ENCODE results near the gene APBB1IP.
"Not testable (repeated sequence)": the region's sequence is repeated elsewhere in the genome, so short reads cannot be mapped to it uniquely, and the experiment has no call there.

APBB1IP gene

DNA sequence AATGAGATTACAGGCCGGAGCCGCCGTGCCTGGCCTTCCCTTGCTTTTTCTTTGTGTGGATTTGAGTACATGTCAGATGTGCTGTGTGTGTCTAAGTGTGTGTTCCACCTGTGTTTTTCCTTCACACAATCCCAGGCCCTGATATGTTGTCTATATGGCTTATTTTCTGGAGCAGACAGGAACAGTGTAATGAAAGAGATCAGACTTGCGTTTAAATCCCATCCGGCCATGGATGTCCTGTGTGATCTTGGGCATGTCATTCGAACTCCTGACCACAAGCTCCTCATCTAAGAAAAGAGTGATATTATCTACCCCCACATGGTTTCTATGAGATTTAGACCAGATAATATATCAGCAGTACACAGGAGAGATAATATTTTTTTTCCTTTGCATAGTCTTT, 37.2 kb downstream of the APBB1IP start:
- no peak for DNase-seq (ENCODE audit: low read depth in 3 of 3, low spot score in 1 of 3)

DNA sequence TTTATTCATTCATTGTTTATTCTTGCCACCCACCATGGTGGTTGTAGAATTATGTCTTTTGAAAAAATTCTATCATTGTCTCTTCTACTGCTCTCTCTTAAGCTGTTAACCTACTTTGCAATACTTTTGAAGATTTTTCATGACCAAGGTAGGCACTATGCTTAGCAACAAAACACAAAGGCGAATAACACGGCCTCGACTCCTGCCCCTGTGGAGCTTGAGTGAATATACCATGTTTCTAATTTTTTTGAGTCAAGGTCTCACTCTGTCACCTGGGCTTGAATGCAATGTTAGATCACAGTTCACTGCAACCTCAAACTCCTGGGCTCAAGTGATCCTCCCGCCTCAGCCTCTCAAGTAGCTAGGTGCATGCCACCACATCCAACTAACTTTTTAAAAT, 39.4 kb downstream of the APBB1IP start:
- DNase-seq (ENCODE audit: low read depth in 3 of 3, low spot score in 1 of 3), result no peak

DNA sequence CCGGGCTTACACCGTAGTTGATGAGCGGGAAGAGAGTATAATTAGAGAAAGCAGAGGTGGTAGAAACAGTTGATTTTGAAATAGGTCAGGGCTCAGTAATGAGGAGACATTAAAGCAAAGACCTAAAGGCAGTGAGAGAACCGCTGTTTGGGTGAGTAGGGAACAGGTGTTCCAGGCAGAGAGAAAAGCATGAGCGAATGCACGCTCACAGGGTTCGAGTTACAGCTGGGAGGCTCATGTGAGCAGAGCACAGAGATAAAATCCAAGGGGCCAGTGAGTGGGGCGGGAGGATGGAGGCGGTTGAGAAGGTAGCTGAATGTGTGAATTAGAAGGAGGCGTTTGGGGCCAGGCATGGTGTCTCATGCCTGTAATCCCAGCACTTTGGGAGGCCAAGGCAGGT, 39.9 kb downstream of the APBB1IP start:
- DNase-seq (ENCODE audit: low read depth in 3 of 3, low spot score in 1 of 3), result no peak

DNA sequence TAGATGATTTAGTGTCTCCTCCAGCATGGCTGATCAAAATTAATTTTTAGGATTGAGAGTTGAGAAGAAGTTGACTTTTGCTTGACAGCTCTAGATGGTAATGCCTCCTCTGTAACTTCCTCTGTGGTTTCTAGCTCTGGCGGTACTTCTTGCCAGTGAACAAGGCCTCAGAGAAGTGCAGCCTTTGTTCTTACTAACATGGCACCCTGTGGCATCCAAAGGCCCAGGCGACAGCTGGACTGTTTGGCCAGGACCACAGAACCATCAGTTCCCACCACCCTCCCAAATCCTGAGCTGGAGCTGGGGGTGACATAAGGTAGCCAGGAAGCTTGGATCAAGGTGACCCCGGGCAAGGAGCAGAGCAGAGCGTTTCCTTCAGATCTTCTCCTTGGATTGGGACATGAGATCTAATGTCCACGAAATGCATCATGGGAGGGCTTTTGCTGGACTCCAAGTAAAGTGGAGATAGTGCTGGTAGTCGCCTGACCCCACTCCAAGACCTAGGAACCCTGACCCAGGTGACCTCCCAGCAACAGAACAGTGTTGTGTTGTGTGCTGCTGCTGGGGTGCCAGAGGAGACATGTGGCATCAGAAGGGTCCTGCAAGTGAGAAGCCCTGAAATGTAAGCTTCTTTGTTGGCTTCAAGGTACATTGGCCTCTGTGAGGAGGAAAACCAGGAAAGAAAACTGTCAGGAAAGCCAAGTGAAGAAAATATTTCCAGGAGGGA, 41.8 kb downstream of the APBB1IP start:
- no peak for DNase-seq (ENCODE audit: low read depth in 3 of 3, low spot score in 1 of 3)

DNA sequence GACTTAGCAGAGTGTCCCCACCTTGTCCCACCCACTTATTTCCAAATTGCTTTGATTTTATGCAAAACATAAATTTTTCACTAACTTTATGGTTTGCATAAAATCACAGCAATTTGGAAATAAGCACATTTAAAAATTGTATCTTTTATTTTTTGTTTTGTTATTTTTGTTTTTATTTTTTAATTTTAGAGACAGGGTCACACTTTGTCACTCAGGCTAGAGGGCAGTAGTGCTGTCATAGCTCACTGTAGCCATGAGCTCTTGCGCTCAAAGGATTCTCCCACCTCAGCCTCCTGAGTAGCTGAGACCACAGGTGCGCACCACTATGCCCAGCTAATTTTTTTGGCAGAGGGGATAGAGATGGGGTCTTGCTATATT, 43.2 kb downstream of the APBB1IP start:
- no peak for DNase-seq (ENCODE audit: low read depth in 3 of 3, low spot score in 1 of 3)

DNA sequence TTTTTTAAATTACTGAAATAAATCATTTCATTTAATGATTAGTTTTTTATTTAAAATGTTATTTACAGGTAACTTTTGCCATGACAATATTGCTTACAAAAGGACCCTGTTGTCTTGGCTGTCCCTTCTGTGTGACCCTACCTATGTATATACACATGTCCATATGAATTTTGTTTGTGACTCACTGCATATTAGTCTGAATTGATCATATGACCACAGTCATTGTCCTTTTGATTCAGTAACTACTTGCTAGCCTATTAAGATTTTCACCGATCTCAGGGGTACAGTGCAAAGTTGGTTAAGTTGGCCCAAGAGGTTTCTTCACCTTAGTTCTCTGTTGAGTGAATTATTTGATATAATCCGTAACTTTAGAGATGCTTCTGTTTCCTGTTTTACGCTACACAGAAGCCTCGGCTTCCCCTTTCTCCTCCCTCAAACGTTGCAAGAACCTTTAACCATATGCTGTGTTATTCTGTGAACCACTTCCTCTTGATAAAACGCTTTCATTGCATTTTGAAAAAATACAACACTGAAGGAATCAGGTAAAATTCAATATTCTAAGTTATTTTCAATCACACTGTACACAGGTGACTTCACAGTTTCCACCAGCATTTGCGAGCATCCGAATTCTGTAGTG, 43.9 kb downstream of the APBB1IP start:
- no peak for DNase-seq (ENCODE audit: low read depth in 3 of 3, low spot score in 1 of 3)

DNA sequence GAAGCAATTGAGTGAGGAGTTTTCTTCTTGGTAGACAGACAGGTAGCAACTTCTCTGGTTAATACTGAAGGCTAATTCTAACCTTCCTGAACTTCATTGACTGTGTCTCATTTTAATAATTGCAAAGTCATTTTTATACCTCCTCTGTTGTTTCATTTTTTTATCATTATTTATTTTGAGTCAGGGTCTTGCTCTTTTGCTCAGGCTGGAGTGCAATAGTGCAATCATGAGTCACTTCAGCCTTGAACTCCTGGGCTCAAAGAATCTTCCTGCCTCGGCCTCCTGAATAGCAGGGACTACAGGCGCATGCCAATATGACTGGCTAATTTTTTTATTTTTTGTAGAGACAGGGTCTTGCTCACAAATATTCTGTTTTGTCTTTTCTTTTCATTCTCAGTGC, 45.4 kb downstream of the APBB1IP start:
- no peak for DNase-seq (ENCODE audit: low read depth in 3 of 3, low spot score in 1 of 3)

DNA sequence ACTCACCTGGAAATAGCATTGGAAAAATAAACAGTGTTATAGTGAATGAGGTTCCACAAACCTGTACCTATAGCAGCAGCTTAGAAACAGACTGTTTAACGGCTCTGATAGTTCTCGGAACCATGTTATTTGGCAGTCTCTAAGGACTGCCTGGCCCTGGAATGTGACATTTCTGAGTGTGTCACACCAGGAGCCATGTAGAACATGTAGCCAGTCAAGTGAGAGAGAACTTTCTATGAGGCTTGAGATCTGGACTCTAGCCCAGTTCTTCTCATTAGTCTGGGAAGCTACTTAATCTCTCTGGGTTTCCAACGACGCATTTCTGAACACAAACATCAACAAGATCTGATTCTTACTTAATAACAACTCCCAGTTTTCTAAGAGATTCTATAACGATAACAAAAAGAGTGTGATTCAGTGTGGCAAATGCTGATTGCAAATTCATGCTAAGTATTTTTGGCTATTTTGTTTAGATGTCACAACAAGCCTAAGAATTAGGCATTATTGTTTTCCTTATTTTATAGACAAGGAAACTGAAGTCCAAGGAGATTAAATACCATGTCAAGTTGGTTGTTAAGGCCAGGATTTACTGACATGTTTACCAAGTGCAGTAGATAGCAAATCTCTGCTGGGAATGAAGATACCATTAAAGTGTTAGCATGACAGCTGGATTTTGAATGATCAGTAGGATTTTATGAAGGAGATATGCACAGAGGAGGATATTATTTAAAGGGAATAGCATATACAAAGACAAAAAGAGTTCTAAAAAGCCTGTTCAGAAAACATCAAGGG, 47.2 kb downstream of the APBB1IP start:
- no peak for DNase-seq (ENCODE audit: low read depth in 3 of 3, low spot score in 1 of 3)

DNA sequence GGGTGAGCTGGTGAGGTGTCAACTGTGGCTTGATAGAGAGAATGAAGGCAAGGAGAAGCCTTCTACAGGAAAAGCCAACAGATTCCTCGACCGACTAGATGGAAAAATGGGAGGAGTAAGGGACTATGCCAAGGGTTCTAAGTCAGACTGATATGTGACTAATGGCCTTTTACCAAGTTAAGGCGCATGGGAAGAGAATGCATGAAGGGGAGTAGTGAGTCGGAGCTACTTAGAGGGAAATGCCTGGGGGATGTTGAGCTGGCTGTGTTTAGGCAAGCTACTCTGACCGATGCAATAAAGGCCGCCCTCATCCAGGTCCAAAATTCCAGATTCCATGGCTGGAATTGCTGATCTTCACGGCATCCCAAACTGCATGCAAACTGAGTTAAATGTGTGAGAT, 48.2 kb downstream of the APBB1IP start:
- DNase-seq (ENCODE audit: low read depth in 3 of 3, low spot score in 1 of 3), result no peak

DNA sequence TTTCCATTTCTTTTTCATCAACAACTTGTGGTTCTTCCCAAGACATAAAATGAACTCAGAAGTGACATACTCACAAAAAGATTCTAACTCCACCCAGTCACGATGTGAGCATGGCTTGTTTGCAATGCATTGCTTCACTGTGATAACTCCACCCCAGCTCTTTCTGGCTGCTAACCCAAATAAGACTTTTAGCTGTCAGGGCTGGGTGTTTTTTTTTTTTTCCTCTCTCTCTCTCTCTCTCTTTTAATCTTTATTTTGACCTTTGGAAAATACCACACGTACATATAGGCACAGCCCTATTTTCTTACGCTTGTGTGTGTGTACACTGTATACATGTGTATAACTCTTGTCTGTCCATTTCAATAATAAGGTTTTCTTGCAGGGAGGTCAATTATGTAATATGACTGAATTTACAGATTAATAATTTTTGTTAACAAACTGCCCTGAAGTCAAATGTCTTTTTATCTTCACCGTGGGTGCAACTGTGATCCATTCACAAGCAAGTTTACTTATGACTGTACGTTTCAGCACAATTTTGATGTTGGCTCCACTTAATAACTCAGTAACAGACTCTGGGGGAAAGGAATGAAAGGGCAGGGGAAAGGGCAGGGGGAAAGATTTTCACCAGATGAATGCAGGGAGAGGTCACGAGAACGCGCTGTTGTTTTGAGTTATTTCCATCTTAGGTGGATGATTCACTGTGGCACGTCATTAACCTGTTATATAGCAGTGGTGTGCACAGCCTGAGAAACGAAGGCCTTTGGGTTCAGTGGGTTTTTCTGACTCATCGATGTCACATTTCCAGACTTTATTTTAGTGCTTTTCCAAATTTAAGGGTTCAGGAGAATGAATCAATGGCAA, 49.1 kb downstream of the APBB1IP start:
- DNase-seq (ENCODE audit: low read depth in 3 of 3, low spot score in 1 of 3), result peak in 2 of 3 donors; percentile 47 to 54

DNA sequence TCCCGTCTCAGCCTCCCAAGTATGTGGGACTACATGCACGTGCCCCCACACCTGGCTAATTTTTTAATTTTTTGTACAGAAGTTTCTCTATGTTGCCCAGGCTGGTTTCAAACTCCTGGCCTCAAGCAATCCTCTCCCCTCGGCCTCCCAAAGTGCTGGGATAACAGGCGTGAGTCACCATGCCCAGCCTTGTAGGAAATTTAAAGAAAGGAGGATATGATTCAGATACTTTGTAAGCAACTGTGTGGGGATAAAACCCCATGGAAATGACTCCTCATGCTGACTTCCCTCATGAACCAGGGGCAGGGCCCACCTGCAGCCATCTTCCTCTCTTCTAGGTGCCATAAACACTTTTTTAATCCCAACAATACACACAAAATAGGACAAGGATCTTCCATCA, 50.2 kb downstream of the APBB1IP start:
- no peak for DNase-seq (ENCODE audit: low read depth in 3 of 3, low spot score in 1 of 3)

DNA sequence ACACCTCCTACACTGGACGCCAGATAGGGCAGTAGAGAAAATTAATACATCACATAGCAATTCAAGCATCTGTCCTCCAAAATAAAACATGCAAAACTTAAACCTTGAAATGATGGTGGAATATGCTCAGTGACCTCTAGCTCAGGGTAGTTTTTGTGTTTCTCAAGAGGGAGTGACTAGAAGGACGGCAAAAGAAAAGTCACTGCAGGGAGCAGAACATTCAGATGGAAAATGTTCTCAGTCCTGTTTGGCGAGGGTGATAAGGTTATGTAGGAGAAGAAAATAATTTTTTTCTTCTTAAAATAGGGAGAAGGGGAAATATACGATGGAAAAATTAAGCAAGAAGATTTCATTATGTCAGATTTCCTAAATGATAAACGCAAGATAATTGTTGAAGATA, 50.9 kb downstream of the APBB1IP start:
- DNase-seq (ENCODE audit: low read depth in 3 of 3, low spot score in 1 of 3), result no peak

DNA sequence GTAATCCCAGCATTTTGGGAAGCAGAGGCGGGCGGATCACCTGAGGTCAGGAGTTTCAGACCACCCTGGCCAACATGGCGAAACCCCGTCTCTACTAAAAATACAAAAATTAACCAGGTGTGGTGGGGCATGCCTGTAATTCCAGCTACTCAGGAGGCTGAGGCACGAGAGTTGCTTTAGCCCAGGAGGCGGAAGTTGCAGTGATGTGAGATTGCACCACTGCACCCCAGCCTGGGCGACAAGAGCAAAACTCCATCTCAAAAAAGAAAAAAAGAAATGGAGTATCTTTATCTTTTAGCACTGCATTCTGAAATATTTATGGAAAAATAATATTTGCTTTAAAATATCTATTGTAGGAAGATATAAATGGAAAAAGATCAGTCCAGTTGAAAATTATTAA, 52.2 kb downstream of the APBB1IP start:
- DNase-seq (ENCODE audit: low read depth in 3 of 3, low spot score in 1 of 3), result not testable (repeated sequence)

DNA sequence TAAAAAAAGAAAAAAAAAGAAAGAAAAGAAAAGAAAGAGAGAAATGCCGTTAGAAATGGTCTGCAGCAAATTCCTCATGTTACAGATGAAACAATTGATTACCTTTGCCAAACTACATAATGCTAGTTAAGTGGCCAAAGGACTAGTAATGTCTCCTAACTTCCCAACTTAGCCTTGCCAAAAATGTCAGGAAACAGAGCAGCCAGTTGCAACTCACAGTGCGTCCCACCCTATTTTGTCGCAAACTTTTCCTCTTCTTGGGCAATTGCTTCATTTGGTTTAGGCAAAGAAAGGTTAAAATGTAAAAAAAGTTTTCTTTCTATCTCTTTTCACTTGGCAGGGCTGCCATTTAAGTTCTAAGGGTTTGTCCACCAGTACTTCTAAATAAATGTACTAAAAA, 53.1 kb downstream of the APBB1IP start:
- no peak for DNase-seq (ENCODE audit: low read depth in 3 of 3, low spot score in 1 of 3)

DNA sequence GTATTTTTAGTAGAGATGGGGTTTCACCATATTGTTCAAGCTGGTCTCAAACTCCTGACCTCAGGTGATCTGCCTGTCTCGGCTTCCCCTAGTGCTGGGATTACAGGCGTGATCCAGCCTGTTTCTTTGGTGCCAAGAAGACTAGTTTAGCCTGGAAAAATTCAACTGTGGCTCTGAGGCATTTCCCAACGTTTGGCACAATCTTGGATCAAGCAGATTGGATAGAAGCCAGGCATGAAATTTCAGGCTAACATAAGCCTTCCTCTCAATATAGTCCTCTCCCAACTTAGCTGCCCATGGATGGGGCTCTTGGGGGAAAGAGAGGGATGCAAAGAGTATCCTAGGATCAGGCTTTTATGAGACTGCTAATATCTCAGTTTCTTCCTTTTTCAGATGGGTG, 53.8 kb downstream of the APBB1IP start:
- no peak for DNase-seq (ENCODE audit: low read depth in 3 of 3, low spot score in 1 of 3)

DNA sequence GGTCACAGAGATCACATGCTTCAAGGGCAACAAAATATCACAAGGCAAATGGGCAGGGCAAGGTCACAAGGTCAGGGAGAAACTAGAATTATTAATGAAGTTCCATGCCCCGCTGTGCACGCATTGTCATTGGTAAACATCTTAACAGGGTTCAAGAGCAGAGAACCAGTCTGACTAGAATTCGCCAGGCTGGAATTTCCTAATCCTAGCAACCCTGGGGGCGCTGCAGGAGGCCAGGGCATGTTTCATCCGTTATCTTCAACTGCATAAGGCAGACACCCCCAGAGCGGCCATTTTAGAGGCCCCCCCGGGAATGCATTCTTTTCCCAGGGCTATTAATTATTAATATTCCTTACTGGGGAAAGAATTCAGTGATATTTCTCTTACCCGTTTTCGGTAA, 54.6 kb downstream of the APBB1IP start:
- DNase-seq (ENCODE audit: low read depth in 3 of 3, low spot score in 1 of 3), result not testable (repeated sequence)

DNA sequence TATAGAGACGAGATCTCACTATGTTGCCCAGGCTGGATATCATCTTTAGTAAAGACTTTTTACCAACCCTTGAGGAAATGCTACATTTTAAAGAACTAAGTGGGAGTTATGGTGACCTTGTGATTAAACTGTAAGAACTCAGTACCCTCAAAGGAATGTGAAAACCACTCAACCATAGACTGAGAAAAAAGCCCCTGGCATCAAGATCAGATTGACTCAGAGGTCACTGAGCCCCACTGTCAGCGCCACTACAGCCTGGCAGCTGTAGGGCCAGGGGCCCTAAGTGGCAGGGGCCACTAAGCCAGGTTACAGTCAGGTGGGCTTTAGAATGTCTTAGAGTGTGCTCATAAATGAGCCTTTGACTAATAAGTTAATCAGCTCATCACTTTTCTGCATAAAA, 55.9 kb downstream of the APBB1IP start:
- no peak for DNase-seq (ENCODE audit: low read depth in 3 of 3, low spot score in 1 of 3)

DNA sequence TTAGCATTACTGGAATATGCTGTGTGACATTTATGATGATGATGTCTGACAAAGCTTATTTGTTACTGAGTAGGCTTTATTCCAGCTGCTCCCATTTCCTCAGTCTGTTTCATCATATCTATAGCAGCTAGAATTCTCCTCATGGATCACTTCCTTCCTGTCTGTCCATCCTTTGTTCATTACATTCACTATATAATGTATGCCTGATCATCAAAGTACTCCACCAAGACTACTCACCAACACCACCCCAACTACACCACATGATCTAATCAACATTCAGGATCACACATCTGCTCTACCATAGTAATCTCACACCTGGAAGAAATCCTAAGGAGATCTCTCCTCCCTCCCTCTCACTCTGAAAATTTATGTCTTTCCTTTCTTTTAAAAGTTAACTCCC, 61.3 kb downstream of the APBB1IP start:
- no peak for DNase-seq (ENCODE audit: low read depth in 3 of 3, low spot score in 1 of 3)

DNA sequence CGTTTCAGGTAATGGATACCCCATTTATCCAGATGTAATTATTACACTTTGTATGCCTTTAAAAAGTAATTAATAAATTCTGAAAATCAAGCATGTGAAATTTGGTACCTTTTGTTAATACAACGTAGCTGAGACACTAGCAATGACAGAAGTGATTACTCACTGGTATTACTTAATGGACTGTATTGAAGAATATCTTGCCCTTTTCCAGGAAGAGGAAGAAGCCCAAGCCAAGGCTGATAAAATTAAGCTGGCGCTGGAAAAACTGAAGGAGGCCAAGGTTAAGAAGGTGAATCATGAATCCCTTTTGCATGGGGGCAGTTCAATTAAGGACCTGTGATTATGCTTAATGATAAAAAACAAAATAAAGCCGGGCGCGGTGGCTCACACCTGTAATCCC, 64.8 kb downstream of the APBB1IP start:
- DNase-seq (ENCODE audit: low read depth in 3 of 3, low spot score in 1 of 3), result no peak

DNA sequence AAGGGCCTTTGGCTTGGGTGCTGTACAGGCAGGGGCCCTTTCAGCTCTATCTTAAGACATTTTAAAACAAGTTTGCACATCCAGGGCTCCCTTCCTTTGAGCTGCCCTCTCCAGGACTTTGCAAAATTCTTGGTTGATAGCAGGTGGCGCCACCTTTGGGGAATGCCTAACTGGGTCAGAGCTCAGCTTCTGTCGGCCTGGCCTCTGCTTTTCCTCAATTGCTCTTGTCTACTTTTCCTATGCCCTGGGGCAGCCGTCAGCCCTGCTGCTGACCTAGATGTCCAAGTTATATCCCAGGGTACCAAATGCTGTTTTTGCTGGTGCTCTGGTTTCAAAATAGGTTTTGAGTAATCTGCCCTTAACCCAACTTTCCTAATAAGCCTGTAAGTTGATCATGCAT, 65.8 kb downstream of the APBB1IP start:
- DNase-seq (ENCODE audit: low read depth in 3 of 3, low spot score in 1 of 3), result no peak

DNA sequence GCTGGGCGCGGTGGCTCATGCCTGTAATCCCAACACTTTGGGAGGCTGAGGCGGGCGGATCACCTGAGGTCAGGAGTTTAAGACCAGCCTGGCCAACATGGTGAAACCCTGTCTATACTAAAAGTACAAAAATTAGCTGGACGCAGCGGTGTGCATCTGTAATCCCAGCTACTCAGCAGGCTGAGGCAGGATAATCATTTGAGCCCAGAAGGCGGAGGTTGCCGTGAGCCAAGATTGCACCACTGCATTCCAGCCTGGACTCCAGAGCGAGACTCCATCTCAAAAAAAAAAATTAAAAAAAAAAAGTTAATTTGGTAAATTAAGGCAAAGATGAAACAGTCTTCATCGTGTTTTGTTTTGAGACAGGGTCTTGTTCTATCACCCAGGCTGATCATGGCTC, 66.3 kb downstream of the APBB1IP start:
- not testable (repeated sequence) for DNase-seq (ENCODE audit: low read depth in 3 of 3, low spot score in 1 of 3)

Measured in stimulated activated CD4-positive, alpha-beta T cell treated with anti-CD3 and anti-CD28 coated beads, TNF-alpha, amount 100 ng/mL, for 1 hour (primary cell).